ENCODE data around the gene PTPRN2. TPM values are rescaled to one million over a fixed set of nuclear protein-coding genes. Genes with fewer than 3 reads are reported as not detected.

PTPRN2 gene
- total RNA-seq, 2 donors from 2014 or later: 26.1 to 55.5 TPM

GRCh38 chr7:157547102-157547501 is 1040.5 kb downstream of the PTPRN2 start:
- no peaks in the 10 kb centered on the region for H3K36me3 ChIP-seq
- H3K27ac ChIP-seq: no peak overlapping the region
- H3K9me3 ChIP-seq: no peaks in the 10 kb centered on the region
- 94% methylated on average over 7 of the region's 7 CpGs for WGBS
- no peaks in the 10 kb centered on the region for H3K27me3 ChIP-seq (replicated peaks; ENCODE audit: insufficient read depth)
- no peaks in the 10 kb centered on the region for H3K4me1 ChIP-seq (replicated peaks)
- H3K4me3 ChIP-seq: no peak overlapping the region
- intact Hi-C loops (cut with DNase I): no loop called here
- TF ChIP-seq POLR2AphosphoS5 (IDR thresholded peaks at IDR 0.05): no peak
- TF ChIP-seq POLR2A (IDR thresholded peaks at IDR 0.05): no peak
- TF ChIP-seq, protein P1, sequence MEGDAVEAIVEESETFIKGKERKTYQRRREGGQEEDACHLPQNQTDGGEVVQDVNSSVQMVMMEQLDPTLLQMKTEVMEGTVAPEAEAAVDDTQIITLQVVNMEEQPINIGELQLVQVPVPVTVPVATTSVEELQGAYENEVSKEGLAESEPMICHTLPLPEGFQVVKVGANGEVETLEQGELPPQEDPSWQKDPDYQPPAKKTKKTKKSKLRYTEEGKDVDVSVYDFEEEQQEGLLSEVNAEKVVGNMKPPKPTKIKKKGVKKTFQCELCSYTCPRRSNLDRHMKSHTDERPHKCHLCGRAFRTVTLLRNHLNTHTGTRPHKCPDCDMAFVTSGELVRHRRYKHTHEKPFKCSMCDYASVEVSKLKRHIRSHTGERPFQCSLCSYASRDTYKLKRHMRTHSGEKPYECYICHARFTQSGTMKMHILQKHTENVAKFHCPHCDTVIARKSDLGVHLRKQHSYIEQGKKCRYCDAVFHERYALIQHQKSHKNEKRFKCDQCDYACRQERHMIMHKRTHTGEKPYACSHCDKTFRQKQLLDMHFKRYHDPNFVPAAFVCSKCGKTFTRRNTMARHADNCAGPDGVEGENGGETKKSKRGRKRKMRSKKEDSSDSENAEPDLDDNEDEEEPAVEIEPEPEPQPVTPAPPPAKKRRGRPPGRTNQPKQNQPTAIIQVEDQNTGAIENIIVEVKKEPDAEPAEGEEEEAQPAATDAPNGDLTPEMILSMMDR (IDR thresholded peaks at IDR 0.05): no peak
- no peak for DNase-seq (ENCODE audit: low spot score)

DNA sequence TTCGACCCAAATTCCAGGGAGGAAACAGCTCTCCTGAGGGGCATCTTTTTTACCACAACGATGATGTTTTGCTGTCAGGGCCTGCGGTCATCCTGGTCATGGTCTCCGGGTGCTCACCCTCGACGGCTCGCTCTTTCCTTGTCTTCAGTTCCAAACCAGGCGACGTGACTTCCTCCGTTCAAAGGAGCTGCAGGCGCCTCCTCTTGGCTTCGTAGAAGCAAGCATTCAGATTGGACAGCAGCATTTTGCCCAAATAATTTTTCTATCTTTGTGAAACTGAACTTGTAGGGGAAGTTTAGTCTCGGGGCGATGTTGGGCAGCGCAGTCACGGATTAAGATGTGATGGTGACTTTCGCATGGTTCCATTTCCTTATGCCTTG is 1042.0 kb downstream of the PTPRN2 start:
- DNase-seq (ENCODE audit: low spot score): no peak
- Histone ChIP-seq H3K4me1 (replicated peaks) (no peaks in the 10 kb centered on the region), H3K27ac (no peak overlapping the region), H3K4me3 (no peak overlapping the region), H3K36me3 (no peaks in the 10 kb centered on the region), H3K27me3 (replicated peaks; ENCODE audit: insufficient read depth) (no peaks in the 10 kb centered on the region), H3K9me3 (no peaks in the 10 kb centered on the region)
- no peak for TF ChIP-seq POLR2AphosphoS5 (IDR thresholded peaks at IDR 0.05)
- TF ChIP-seq, protein P1 (IDR thresholded peaks at IDR 0.05): no peak
- no peak for TF ChIP-seq POLR2A (IDR thresholded peaks at IDR 0.05)
- WGBS: 94% methylated on average over 17 of the region's 17 CpGs
- intact Hi-C loops (cut with DNase I): no loop called here

GRCh38 chr7:157544980-157545680 is 1042.5 kb downstream of the PTPRN2 start:
- H3K4me3 ChIP-seq: no peak overlapping the region
- 87% methylated on average over 17 of the region's 17 CpGs for WGBS
- no peaks in the 10 kb centered on the region for H3K9me3 ChIP-seq
- DNase-seq (ENCODE audit: low spot score): no peak
- no peaks in the 10 kb centered on the region for H3K27me3 ChIP-seq (replicated peaks; ENCODE audit: insufficient read depth)
- intact Hi-C loops (cut with DNase I): no loop called here
- H3K4me1 ChIP-seq (replicated peaks): no peaks in the 10 kb centered on the region
- TF ChIP-seq, protein P1 (IDR thresholded peaks at IDR 0.05): no peak
- TF ChIP-seq POLR2A (IDR thresholded peaks at IDR 0.05): no peak
- no peak for TF ChIP-seq POLR2AphosphoS5 (IDR thresholded peaks at IDR 0.05)
- H3K36me3 ChIP-seq: no peaks in the 10 kb centered on the region
- no peak overlapping the region for H3K27ac ChIP-seq

- 83% methylated on average over 19 of the region's 19 CpGs for WGBS
- no peaks in the 10 kb centered on the region for H3K4me1 ChIP-seq (replicated peaks)
- H3K27ac ChIP-seq: no peak overlapping the region
- no peaks in the 10 kb centered on the region for H3K9me3 ChIP-seq
- DNase-seq (ENCODE audit: low spot score): no peak
- no peak overlapping the region for H3K4me3 ChIP-seq
- intact Hi-C loops (cut with DNase I): no loop called here
- TF ChIP-seq, protein P1 (IDR thresholded peaks at IDR 0.05): no peak
- TF ChIP-seq POLR2AphosphoS5 (IDR thresholded peaks at IDR 0.05) (no peak), POLR2A (IDR thresholded peaks at IDR 0.05) (no peak)
- H3K36me3 ChIP-seq: no peaks in the 10 kb centered on the region
- no peaks in the 10 kb centered on the region for H3K27me3 ChIP-seq (replicated peaks; ENCODE audit: insufficient read depth)
These were observed 1043.4 kb downstream of the PTPRN2 start for GRCh38 chr7:157544226-157544625.

GRCh38 chr7:157543791-157544190 is 1043.8 kb downstream of the PTPRN2 start:
- 92% methylated on average over 12 of the region's 12 CpGs for WGBS
- Histone ChIP-seq H3K27ac (no peak overlapping the region), H3K4me1 (replicated peaks) (no peaks in the 10 kb centered on the region), H3K9me3 (no peaks in the 10 kb centered on the region), H3K4me3 (no peak overlapping the region), H3K36me3 (no peaks in the 10 kb centered on the region), H3K27me3 (replicated peaks; ENCODE audit: insufficient read depth) (no peaks in the 10 kb centered on the region)
- TF ChIP-seq POLR2A (IDR thresholded peaks at IDR 0.05) (no peak), POLR2AphosphoS5 (IDR thresholded peaks at IDR 0.05) (no peak)
- TF ChIP-seq, protein P1 (IDR thresholded peaks at IDR 0.05): no peak
- DNase-seq (ENCODE audit: low spot score): no peak
- intact Hi-C loops (cut with DNase I): no loop called here
